ENCODE data around the gene STON1.

The STON1 gene

DNA sequence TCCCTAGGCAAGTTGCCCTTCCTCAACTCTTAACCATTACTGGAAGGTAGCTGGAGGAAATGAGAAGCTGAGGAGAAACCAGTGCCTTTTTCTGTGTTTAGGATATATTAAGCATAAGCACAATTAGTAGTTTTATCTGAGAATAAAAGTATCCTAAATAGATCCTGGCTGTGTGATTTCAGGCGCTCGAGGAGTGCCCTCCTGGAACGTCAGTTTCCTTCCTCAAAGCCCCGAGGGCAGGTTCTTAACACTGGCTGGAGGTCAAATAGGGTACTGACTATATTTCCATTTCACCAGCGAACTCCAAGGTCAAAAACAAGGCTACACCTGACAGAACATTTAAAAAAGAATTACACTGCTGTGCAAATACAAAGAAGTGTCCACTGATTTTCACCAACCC lies 1.5 kb upstream of the STON1 start:
- Histone ChIP-seq H3K27me3 (ENCODE audit: control insufficient read depth, insufficient read depth, low read length) (no peaks in the 10 kb centered on the region), H3K9me3 (ENCODE audit: control insufficient read depth, insufficient read depth, low read length) (no peaks in the 10 kb centered on the region), H3K4me1 (ENCODE audit: control insufficient read depth, insufficient read depth, low read length) (peaks cover 2% of the 10 kb centered on the region; the same call in 1 of the 2 replicates), H3K4me3 (ENCODE audit: low read length) (no peak overlapping the region), H3K36me3 (ENCODE audit: control insufficient read depth, insufficient read depth, low read length) (no peaks in the 10 kb centered on the region), H3K27ac (ENCODE audit: low read length) (no peak overlapping the region)
- WGBS (ENCODE audit: insufficient coverage, insufficient read length): no CpG with 5 or more reads among the region's 5 CpGs
- DNase-seq (ENCODE audit: low read depth, low spot score): no peak

GRCh38 chr2:48529194-48529593 lies 760 bp upstream of the STON1 start:
- Histone ChIP-seq H3K4me3 (ENCODE audit: low read length) (no peak overlapping the region), H3K4me1 (ENCODE audit: control insufficient read depth, insufficient read depth, low read length) (peaks cover 2% of the 10 kb centered on the region; the same call in 1 of the 2 replicates), H3K27me3 (ENCODE audit: control insufficient read depth, insufficient read depth, low read length) (no peaks in the 10 kb centered on the region), H3K27ac (ENCODE audit: low read length) (no peak overlapping the region), H3K9me3 (ENCODE audit: control insufficient read depth, insufficient read depth, low read length) (no peaks in the 10 kb centered on the region), H3K36me3 (ENCODE audit: control insufficient read depth, insufficient read depth, low read length) (no peaks in the 10 kb centered on the region)
- no peak for DNase-seq (ENCODE audit: low read depth, low spot score)
- WGBS (ENCODE audit: insufficient coverage, insufficient read length): no CpG with 5 or more reads among the region's 7 CpGs

GRCh38 chr2:48529676-48530032 lies 300 bp upstream of the STON1 start:
- H3K27ac ChIP-seq (ENCODE audit: low read length): no peak overlapping the region
- DNase-seq (ENCODE audit: low read depth, low spot score): no peak
- H3K27me3 ChIP-seq (ENCODE audit: control insufficient read depth, insufficient read depth, low read length): no peaks in the 10 kb centered on the region
- H3K36me3 ChIP-seq (ENCODE audit: control insufficient read depth, insufficient read depth, low read length): no peaks in the 10 kb centered on the region
- no peaks in the 10 kb centered on the region for H3K9me3 ChIP-seq (ENCODE audit: control insufficient read depth, insufficient read depth, low read length)
- peaks cover 2% of the 10 kb centered on the region; the same call in 1 of the 2 replicates for H3K4me1 ChIP-seq (ENCODE audit: control insufficient read depth, insufficient read depth, low read length)
- WGBS (ENCODE audit: insufficient coverage, insufficient read length): no CpG with 5 or more reads among the region's 15 CpGs
- peak overlapping the region; percentile 28; the same call in 1 of the 2 replicates for H3K4me3 ChIP-seq (ENCODE audit: low read length)

GRCh38 chr2:48531141-48531648 lies 1.2 kb downstream of the STON1 start:
- no CpG with 5 or more reads among the region's 6 CpGs for WGBS (ENCODE audit: insufficient coverage, insufficient read length)
- no peak for DNase-seq (ENCODE audit: low read depth, low spot score)
- Histone ChIP-seq H3K27ac (ENCODE audit: low read length) (no peak overlapping the region), H3K9me3 (ENCODE audit: control insufficient read depth, insufficient read depth, low read length) (no peaks in the 10 kb centered on the region), H3K4me1 (ENCODE audit: control insufficient read depth, insufficient read depth, low read length) (peaks cover 2% of the 10 kb centered on the region; the same call in 1 of the 2 replicates), H3K4me3 (ENCODE audit: low read length) (peak overlapping the region; percentile 22; the same call in 1 of the 2 replicates), H3K27me3 (ENCODE audit: control insufficient read depth, insufficient read depth, low read length) (no peaks in the 10 kb centered on the region), H3K36me3 (ENCODE audit: control insufficient read depth, insufficient read depth, low read length) (no peaks in the 10 kb centered on the region)

- Histone ChIP-seq H3K9me3 (ENCODE audit: control insufficient read depth, insufficient read depth, low read length) (no peaks in the 10 kb centered on the region), H3K4me1 (ENCODE audit: control insufficient read depth, insufficient read depth, low read length) (peaks cover 2% of the 10 kb centered on the region; the same call in 1 of the 2 replicates), H3K4me3 (ENCODE audit: low read length) (no peak overlapping the region), H3K36me3 (ENCODE audit: control insufficient read depth, insufficient read depth, low read length) (no peaks in the 10 kb centered on the region), H3K27me3 (ENCODE audit: control insufficient read depth, insufficient read depth, low read length) (no peaks in the 10 kb centered on the region), H3K27ac (ENCODE audit: low read length) (no peak overlapping the region)
- WGBS (ENCODE audit: insufficient coverage, insufficient read length): no CpG with 5 or more reads among the region's 7 CpGs
- DNase-seq (ENCODE audit: low read depth, low spot score): no peak
Observed at GRCh38 chr2:48532174-48532573, 2.2 kb downstream of the STON1 start.

DNA sequence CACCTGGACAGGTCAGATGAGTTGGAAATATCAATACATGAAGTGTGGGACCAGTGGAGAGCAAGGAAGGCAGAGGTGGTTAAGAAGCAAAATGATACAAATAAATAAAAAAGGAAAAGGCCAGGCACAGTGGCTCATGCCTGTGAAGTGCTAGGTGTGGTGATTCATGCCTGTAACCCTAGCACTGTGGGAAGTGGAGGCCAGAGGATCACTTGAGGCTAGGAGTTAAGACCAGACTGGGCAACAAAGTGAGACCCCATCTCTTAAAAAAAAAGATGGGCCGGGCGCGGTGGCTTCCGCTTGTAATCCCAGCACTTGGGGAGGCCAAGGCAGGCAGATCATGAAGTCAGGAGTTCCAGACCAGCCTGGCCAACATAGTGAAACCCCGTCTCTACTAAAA lies 2.9 kb downstream of the STON1 start:
- no peaks in the 10 kb centered on the region for H3K36me3 ChIP-seq (ENCODE audit: control insufficient read depth, insufficient read depth, low read length)
- H3K27ac ChIP-seq (ENCODE audit: low read length): no peak overlapping the region
- H3K4me1 ChIP-seq (ENCODE audit: control insufficient read depth, insufficient read depth, low read length): peaks cover 2% of the 10 kb centered on the region; the same call in 1 of the 2 replicates
- H3K4me3 ChIP-seq (ENCODE audit: low read length): no peak overlapping the region
- H3K27me3 ChIP-seq (ENCODE audit: control insufficient read depth, insufficient read depth, low read length): no peaks in the 10 kb centered on the region
- DNase-seq (ENCODE audit: low read depth, low spot score): no peak
- WGBS (ENCODE audit: insufficient coverage, insufficient read length): no CpG with 5 or more reads among the region's 5 CpGs
- H3K9me3 ChIP-seq (ENCODE audit: control insufficient read depth, insufficient read depth, low read length): no peaks in the 10 kb centered on the region

DNA sequence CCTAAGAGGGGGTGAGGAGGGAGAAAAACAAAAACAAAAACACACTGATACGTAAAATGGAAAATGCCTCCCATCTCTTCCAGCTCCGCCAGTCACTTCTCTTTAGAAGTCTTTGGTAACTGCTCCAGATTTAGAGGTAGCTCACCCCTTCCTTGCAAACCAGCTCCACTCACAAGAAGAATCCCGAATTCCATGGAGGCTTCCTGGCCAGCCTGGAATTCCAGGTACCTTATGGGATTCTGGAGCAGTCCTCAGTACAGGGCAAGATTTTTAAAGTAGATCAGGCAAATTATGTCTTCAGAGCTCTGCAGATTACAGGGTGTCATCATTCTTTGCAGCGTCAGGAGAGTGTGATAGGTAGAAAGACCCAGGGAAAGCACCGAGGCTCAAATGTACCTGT lies 4.8 kb downstream of the STON1 start:
- H3K27me3 ChIP-seq (ENCODE audit: control insufficient read depth, insufficient read depth, low read length): no peaks in the 10 kb centered on the region
- no peaks in the 10 kb centered on the region for H3K4me1 ChIP-seq (ENCODE audit: control insufficient read depth, insufficient read depth, low read length)
- H3K9me3 ChIP-seq (ENCODE audit: control insufficient read depth, insufficient read depth, low read length): no peaks in the 10 kb centered on the region
- WGBS (ENCODE audit: insufficient coverage, insufficient read length): no CpG with 5 or more reads among the region's 5 CpGs
- DNase-seq (ENCODE audit: low read depth, low spot score): no peak
- H3K27ac ChIP-seq (ENCODE audit: low read length): no peak overlapping the region
- H3K4me3 ChIP-seq (ENCODE audit: low read length): no peak overlapping the region
- no peaks in the 10 kb centered on the region for H3K36me3 ChIP-seq (ENCODE audit: control insufficient read depth, insufficient read depth, low read length)

GRCh38 chr2:48540237-48540935 lies 10.4 kb downstream of the STON1 start:
- no peak for DNase-seq (ENCODE audit: low read depth, low spot score)
- WGBS (ENCODE audit: insufficient coverage, insufficient read length): no CpG with 5 or more reads among the region's 7 CpGs

DNA sequence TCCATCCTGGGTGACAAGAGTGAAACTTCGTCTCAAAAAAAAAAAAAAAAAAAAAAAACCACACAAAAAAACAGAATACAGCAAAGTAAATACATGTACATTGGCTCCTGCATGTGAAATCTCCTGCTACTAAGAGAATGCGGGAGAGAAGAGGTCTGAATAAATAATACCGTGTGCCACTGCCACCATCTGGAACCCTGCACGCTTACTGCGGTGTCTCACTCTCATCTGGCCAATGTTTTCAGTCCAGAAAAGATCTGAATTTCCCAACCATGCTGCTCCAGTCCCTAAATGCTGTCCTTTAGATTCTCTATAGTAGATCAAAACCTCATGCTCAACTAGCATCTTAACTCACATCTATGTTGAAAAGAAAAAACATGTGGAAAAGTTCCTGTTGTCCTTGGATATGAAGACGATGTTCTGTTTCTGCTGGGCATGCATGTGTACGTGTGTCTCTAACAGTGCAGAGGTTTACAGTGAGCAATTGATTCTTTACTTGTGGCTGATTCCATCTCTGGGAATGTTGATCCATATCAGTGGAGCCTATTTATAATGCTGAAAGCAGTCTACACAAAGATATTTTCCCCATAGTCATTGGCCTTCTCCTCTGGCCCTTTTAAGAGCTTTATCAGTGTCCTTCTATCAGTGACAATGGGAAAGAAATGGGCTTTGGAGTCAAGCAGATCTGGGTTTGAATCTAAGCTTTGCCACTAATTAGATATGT lies 11.9 kb downstream of the STON1 start:
- Histone ChIP-seq H3K27me3 (ENCODE audit: control insufficient read depth, insufficient read depth, low read length) (no peaks in the 10 kb centered on the region), H3K4me3 (ENCODE audit: low read length) (no peak overlapping the region), H3K9me3 (ENCODE audit: control insufficient read depth, insufficient read depth, low read length) (no peaks in the 10 kb centered on the region; the same call in 1 of the 2 replicates), H3K4me1 (ENCODE audit: control insufficient read depth, insufficient read depth, low read length) (no peaks in the 10 kb centered on the region; the same call in 1 of the 2 replicates), H3K36me3 (ENCODE audit: control insufficient read depth, insufficient read depth, low read length) (no peaks in the 10 kb centered on the region), H3K27ac (ENCODE audit: low read length) (no peak overlapping the region)
- no peak for DNase-seq (ENCODE audit: low read depth, low spot score)
- no CpG with 5 or more reads among the region's 7 CpGs for WGBS (ENCODE audit: insufficient coverage, insufficient read length)

More at GRCh38 chr2:48540237-48540935, 10.4 kb downstream of the STON1 start:
- no peaks in the 10 kb centered on the region for H3K27me3 ChIP-seq (ENCODE audit: control insufficient read depth, insufficient read depth, low read length)
- no peaks in the 10 kb centered on the region; the same call in 1 of the 2 replicates for H3K9me3 ChIP-seq (ENCODE audit: control insufficient read depth, insufficient read depth, low read length)
- H3K4me3 ChIP-seq (ENCODE audit: low read length): no peak overlapping the region
- H3K36me3 ChIP-seq (ENCODE audit: control insufficient read depth, insufficient read depth, low read length): no peaks in the 10 kb centered on the region
- no peaks in the 10 kb centered on the region for H3K4me1 ChIP-seq (ENCODE audit: control insufficient read depth, insufficient read depth, low read length)
- no peak overlapping the region for H3K27ac ChIP-seq (ENCODE audit: low read length)

DNA sequence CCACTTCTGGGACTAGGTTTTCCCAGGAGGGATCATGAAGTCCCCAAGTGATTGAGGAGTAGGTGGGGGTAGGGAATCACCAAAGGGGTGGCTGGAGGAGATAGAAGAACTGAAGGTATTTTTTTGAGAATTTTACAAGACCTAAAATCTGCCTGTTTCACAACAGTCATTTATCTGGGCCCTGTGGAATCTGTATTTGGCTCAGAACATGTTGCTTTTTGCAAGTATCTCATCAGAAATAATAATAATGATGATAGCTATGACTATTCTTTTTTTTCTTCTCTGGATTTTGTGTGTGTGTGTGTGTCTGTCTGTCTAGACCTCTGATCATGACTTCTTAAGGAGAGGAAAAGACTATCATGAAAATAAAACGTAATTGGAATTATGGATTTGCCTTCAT lies 13.9 kb downstream of the STON1 start:
- Histone ChIP-seq H3K4me1 (ENCODE audit: control insufficient read depth, insufficient read depth, low read length) (no peaks in the 10 kb centered on the region; the same call in 1 of the 2 replicates), H3K36me3 (ENCODE audit: control insufficient read depth, insufficient read depth, low read length) (no peaks in the 10 kb centered on the region), H3K9me3 (ENCODE audit: control insufficient read depth, insufficient read depth, low read length) (no peaks in the 10 kb centered on the region; the same call in 1 of the 2 replicates), H3K27me3 (ENCODE audit: control insufficient read depth, insufficient read depth, low read length) (no peaks in the 10 kb centered on the region), H3K4me3 (ENCODE audit: low read length) (no peak overlapping the region), H3K27ac (ENCODE audit: low read length) (no peak overlapping the region)
- WGBS (ENCODE audit: insufficient coverage, insufficient read length): no CpG with 5 or more reads among the region's 1 CpG
- DNase-seq (ENCODE audit: low read depth, low spot score): no peak

Measured in iPS DF 6.9 (cell line).